Activated CD4-positive, alpha-beta T cell treated with anti-CD3 and anti-CD28 coated beads, Interleukin-2, amount 50 U/mL, for 16 hours (primary cell): ENCODE measurements around the gene PRELID3B.
A peak's percentile ranks its signal among the peaks of the same experiment; 100 is the strongest.

Experiments
- DNase-seq: peaks from one replicate; pipeline ENCODE4 v3.0.0-alpha.2; 2020

Gene PRELID3B

DNA sequence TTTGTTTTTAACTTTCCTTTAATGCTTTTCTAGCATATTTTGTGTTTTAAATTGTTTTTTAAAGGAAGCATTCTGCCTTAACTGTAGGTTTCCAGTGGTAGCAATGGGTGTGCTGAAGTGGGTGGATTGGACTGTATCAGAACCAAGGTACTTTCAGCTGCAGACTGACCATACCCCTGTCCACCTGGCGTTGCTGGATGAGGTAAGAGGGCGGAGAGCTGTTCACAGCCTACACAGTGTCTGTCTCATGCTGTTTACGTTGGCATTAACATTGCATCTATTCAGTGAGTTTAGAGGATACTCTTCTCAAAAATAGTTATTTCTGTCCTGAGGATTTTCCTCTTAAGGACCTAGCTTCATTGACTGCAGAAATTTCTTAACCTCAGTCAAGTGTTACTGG is 49.7 kb downstream of the PRELID3B start:
- DNase-seq: no peak

DNA sequence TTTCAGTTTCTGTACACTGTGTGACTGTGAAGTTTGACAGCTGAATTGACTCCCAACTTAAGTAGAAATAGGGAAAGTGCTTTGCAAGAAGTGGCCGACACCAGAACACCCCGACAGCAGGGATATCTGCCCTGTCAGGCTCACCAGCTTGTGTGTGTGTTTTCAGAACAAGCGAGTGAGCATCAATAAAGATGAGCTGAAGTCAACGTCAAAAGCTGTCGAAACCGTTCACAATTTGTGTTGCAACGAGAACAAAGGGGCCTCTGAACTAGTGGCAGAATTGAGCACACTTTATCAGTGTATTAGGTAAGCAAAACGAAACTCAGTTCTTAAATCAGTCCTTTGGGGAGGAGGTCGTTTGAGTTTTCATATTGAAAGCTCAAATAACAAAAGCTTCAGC is 50.9 kb downstream of the PRELID3B start:
- no peak for DNase-seq

DNA sequence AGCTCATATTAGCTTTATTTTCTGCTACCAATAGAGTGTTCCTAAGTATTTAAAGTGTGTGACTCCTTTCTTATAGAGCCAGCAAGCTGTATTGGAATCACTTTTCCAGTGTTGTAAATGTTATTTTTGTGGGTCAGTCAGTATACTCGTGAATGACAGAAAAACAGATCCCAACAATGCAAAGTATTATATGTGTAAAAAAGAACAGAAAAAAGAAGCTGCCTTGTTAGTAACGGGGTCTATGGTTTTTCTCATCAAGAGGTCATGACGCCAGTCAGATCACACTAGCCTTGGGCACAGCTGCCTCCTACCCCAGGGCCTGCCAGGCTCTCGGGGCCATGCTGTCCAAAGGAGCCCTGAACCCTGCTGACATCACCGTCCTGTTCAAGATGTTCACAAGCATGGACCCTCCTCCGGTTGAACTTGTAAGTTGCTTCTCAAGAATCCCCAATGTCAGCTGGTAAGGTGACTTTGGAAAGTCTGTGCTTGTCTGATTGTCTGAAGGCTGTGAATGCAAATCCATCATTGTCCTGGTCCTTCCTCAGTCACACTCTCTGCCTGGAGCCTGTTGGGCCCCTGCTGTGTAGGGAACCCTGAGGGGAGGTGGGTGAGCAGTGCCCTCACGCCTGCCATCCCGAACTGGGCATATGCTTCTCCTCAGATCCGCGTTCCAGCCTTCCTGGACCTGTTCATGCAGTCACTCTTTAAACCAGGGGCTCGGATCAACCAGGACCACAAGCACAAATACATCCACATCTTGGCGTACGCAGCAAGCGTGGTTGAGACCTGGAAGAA is 51.7 kb downstream of the PRELID3B start:
- no peak for DNase-seq

DNA sequence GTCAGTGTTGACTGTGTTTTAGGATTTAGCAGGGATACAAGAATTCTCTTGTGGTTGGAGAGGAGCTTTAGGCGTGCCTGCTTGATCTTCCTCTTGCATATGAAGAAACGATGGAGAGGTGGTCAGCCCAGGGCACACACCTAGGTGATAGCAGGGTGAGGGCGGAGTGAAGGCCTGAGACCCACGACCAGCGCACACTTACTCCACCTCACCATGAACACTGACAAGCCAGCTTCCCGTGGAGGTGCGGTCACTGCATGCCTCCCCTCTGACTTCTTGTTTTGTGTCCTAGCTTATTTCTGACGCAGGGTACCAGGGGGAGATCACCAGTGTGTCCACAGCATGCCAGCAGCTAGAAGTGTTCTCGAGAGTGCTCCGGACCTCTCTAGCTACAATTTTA is 53.4 kb downstream of the PRELID3B start:
- no peak for DNase-seq

DNA sequence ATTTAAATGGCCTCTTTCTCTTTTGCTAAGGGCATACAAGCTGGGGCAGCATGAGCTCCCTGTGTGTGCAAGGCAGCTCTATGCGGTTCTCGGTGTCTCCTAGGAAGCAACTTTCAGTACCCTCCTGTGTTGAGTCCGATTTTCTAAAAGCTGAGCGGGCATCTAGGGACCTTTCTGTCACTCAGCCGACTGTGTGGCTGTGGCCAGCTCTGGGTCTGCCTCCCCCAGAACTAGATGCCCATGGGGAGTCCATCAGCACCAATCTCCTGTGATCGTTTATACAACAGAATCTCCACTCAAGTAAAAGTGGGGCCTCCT is 54.1 kb downstream of the PRELID3B start:
- no peak for DNase-seq

DNA sequence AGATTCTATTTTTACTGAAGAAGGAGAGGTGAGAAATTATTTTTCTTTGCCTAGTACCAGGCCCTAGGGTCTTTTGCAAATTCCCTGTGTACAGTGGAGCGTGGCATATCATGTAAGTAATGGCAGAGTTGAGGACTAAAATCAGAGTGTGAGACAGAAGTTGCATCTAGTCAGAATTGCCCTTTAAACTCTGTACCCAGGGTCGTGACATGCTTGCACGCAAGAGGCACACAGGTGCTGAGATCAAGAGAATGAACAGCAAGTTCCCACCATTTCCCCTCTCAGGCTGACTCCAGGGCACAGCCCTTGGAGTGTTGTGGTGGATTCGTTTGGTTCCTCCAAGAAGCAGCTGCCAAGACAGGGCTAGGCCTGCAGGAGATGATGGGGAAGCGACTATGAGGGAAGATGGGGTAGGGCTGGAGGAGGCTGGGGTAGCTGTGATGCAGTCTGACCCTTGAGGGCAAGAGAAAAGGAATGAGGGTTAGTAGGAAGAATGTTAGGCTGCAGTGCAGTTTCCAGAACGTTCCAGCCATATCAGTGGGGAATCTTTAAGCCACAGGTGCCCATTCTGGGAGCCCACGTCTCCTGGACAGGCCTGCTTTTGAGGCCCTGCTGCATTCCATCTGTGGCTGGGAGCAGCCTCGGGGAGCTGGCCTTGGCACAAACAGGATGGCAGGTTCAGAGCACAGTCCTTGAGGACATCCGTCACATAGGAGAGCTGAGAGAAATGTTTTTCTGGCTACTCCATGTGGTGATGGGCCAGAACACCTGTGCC is 54.6 kb downstream of the PRELID3B start:
- no peak for DNase-seq

DNA sequence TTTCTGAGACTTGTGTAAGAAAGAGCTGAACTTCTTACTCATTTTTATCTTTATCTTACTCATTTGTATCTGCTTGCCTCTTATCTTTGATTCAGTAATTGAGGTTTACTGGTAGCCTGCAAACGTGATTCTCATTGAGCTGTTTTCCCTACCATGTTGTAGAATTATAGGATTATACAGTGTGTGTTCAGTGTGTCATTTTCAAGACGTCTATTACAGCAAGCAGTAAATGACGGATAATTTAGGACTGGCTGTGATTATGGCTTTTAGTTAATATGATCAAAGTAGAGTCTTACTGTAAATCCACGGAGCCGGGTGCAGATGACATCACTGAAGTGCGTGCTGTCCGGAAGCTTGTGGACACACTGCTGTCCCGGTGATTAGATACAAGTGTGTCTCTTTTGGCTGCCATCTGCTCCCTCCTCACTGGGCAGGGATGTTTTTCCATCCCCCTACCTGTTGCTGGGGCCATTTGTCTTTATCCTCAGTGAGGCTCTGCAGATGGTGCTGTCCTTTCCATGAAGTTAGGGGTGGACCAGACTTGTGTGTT is 55.5 kb downstream of the PRELID3B start:
- DNase-seq: peak; percentile 42

DNA sequence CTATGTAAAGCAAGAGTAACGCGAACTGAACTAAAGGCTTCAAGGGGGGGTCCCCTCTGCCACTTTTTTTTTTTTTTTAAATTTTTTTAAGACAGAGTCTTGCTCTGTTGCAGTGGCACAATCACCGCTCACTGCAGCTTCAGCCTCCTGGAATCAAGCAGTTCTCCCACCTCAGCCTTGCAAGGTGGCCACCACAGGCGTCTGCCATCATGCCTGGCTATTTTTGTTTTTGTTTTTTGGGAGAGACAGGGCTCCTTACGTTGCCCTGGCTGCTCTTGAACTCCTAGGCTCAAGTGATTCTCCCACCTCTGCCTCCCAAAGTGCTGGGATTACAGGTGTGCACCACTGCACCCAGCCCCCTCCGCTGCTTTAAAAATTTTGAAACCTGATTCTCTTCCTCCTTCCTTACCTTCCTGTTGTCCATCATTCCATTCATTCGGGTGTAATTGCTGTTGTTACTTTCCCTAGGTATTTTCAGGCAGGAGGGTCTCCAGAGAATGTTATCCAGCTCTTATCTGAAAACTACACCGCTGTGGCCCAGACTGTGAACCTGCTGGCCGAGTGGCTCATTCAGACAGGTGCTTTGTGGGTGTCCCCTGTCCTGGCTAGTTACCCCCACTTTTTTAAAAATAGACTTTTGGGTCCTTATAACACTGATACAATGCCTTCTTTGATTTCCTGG is 56.2 kb downstream of the PRELID3B start:
- DNase-seq: no peak

DNA sequence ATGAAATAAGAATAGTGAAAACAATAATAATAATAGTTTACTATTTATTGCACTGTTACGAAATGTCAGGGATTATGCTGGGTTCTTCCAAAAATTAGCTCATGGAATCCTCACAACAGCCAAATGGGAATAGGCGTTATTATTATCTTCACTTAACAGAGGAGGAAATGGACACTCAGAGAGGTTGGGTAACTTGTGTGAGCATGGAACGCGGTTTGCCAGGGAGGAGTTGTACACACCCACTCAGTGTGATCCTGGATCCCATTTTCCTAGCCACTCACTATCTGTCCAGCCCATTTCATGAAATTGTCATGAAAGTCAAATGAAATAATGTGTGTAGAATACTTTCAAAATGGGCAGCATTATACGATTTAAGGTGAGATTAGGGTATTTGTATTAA is 56.9 kb downstream of the PRELID3B start:
- no peak for DNase-seq

DNA sequence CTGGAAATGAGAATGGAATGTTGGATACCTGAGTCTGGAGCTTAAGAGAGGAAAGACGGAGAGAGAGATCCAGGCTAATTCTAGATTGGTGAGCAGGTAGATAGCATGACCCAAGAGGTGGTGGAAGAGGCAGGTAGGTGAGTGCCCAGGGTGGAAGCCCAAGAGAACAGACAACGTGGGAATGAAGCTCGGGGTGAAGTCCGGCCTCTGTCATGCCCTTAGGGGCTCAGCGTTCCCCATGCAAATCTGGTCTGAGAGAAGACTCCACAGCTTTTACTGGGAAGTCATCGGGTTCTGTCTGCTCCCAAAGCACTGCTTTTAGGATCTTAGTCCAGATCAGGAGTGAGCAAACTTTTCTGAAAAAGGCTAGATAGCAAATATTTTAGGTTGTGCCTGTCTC is 57.9 kb downstream of the PRELID3B start:
- no peak for DNase-seq
